HG03159 (cell line): Measurements from ENCODE around the gene HCN2.
"Not testable (repeated sequence)": the region's sequence is repeated elsewhere in the genome, so short reads cannot be mapped to it uniquely, and the experiment has no call there.

Source experiments
- ATAC-seq: cut with Tn5 transposase; IDR thresholded peaks from one replicate; pipeline ENCODE4 v1.9.1; 2021; ENCODE audit warnings: mild to moderate bottlenecking, moderate library complexity; ENCODE audit not compliant: unreplicated experiment

The HCN2 gene

GRCh38 chr19:617551-618246 is 28.0 kb downstream of the HCN2 start:
- no peak for ATAC-seq

DNA sequence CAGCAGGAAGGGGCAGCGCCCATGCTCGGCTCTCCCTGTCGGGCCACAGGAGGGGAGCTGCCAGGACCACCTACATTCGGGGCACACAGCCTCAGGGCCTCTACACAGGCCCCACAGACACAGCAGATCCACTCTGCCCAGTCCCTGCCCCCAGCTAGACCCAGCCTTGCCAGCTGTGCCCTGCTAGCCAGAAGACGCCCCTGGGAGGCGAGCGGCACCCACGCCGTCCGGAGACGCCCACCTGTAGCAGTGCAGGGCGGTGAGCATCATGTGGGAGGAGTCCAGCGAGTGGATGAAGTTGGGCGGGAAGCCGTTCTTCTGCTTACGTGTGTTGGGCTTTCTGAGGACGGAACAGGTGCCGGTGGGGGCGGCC is 28.6 kb downstream of the HCN2 start:
- no peak for ATAC-seq

GRCh38 chr19:618674-619285 is 29.1 kb downstream of the HCN2 start:
- ATAC-seq, result no peak

DNA sequence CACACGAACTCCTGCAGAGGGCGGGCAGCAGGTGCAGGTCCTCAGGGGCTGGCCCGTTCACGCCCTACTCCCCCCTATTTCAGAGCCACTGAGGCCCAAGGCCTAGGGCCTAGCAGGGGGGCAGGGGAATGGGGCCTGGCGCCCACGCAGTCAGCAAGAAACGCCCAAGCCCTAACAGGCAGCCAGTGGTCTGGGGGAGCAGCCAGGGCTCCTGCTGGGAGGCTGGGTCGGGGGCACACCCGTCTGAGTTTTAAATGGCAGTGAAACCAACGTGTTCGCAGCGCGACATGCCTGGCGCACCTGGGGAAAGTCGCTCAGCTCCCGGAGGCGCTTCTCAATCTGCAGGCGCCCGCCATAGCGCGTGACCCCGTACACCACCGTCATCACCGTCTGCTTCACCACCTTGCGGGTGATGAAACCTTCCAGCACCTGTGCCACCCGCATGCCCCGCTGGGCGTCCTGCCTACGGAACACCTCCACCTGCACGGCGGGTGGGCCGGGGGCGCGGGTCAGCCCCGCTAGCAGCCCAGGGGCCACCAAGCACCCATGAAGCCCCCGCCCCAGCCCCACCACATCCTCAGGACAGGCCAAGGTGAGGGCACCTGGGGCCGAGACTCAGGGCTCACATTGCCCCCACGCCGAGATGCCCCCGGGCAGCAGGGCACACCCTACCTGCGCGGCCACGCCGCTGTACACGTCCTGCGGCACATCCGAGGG is 29.8 kb downstream of the HCN2 start:
- ATAC-seq, result no peak

- no peak for ATAC-seq
These were observed 30.6 kb downstream of the HCN2 start for GRCh38 chr19:620166-620862.

GRCh38 chr19:621191-621590 is 31.5 kb downstream of the HCN2 start:
- not testable (repeated sequence) for ATAC-seq

- ATAC-seq, result no peak
These were observed 32.1 kb downstream of the HCN2 start for GRCh38 chr19:621819-622218.

- ATAC-seq, result no peak
These were observed 33.0 kb downstream of the HCN2 start for GRCh38 chr19:622666-623065.

- ATAC-seq, result no peak
These were observed 33.7 kb downstream of the HCN2 start for GRCh38 chr19:623175-623916.

DNA sequence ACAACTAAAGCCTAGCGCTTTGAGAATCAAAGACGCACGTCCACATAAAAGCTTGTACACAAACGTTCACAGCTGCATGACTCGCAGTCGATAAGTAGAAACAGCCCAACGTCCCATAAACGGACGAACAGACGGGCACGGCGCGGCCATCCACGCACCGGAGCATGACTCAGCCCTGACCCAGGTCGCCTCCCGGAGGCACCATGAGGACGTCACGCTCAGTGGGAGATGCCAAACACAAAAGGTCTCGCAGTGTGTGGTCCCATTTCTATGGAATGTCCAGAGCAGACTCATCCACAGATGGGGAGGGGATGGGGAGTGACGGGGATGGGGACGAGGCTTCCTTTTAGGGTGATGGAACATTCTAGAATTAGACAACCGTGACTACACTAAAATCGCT is 34.3 kb downstream of the HCN2 start:
- no peak for ATAC-seq

- no peak for ATAC-seq
These were observed 34.9 kb downstream of the HCN2 start for GRCh38 chr19:624433-625109.

- ATAC-seq, result no peak
These were observed 35.6 kb downstream of the HCN2 start for GRCh38 chr19:625257-625656.

DNA sequence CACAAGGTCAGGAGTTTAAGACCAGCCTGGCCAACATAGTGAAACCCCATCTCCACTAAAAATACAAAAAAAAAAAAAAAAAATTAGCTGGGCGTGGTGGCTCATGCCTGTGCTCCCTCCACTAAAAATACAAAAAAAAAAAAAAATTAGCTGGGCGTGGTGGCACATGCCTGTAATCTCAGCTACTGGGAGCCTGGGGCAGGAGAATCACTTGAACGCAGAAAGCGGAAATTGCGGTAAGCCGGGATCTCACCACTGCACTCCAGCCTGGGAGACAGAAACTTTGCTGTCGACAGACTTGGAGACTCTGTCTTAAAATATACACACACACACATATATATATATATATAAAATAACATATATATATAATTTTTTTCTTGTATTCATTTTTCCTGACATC is 36.9 kb downstream of the HCN2 start:
- ATAC-seq, result not testable (repeated sequence)

DNA sequence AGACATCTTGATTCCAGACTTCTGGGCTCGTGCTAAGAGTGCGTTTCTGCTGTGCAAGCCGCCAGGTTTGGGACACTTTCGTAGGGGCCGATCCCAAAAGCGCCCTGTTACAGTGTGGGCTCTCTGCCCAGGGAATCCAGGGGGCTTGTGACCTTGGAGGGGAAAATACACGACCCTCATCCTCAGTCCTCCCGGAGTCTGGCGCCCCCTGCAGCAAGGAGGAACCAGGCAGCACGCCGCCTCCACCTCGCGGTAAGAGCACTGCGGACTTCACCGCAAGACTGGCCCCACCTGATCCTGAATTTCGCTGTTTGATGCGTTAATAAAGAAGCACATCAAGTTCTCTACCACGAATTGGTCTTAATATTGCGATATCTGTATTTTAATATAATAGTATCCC is 38.5 kb downstream of the HCN2 start:
- no peak for ATAC-seq

DNA sequence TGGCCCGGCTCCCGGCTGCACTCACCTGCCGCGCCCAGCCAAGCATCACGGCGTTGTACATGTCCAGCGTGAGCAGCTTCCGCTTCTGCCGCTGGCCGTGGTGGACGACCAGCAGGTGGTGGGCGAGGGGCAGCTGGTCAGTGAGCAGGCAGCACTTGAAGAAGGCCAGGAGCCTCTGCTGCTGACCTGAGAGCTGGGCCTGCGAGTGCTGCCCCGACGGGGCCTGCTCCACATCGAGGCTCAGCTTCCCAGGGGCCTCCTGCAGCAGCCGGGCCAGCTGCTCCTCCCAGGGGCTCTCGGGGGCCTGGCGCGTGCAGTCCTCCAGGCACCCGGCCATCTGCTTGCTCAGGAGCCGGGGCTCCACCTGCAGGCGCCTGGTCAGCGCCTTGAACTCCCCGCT is 39.8 kb downstream of the HCN2 start:
- not testable (repeated sequence) for ATAC-seq

DNA sequence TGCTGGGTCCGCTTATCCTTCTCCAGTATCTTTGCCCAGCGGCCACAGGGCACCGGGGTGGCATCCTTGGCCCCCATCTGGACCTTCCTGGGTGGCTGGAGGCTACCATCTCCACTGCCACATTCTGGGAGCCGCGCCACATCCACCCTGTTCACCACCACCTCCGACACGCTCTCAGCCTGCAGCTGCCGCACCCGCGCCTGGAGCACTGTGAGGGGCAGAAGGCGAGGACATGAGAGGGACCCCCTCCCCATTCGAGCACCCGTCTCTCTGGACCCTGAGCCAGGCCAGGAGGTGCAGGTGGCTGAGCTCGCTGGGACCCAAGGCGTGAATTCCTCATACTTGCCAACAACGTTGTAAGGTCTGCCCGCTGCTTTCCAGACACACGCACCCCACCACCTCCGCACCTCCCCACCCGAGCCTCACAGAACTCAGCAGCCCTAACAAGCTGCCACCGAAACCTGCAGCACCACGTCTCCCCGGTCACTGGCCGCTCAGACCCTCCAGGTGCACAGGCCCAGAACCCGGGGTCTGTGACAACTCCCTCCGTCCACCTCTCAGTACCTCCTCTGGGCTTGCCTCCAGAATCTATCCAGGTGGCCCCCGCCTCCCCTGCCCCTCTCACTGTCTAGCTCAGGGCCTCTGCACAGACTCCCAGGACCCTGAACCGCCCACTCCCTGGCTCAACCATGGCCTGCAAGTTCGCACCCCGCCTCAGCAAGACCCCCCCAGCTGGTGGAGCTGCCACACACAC is 40.5 kb downstream of the HCN2 start:
- ATAC-seq, result no peak

GRCh38 chr19:632579-633067 is 42.9 kb downstream of the HCN2 start:
- peak; percentile 14 for ATAC-seq

GRCh38 chr19:633068-633785 is 43.5 kb downstream of the HCN2 start, which contains the start of gene POLRMT:
POLRMT (minus strand) TSS chr19:633537; CDS start chr19:633512, 25 bp downstream.
- peak; percentile 72 for ATAC-seq
